Esophagus muscularis mucosa (tissue), 3 donors: ENCODE data around the gene HOXB7.

Experiments used
- POLR2A ChIP-seq: fragments of 450-650 bp; IDR thresholded peaks from one replicate; pipeline ENCODE4 v1.6.1; 2017; ENCODE audit warnings: antibody characterized with exemption, moderate library complexity, mild to moderate bottlenecking, low read depth
- POLR2AphosphoS5 ChIP-seq, 2 donors: sonication (generic); formaldehyde crosslinking; IDR thresholded peaks; one replicate each; pipeline ENCODE4 v1.6.1; 2017; ENCODE audit warnings: antibody characterized with exemption in 2 of 2
- TF ChIP-seq, protein P1 (sequence below), 3 experiments: fragments of 200-600 bp in 2 of 3; fragments of 450-650 bp in 1 of 3; sonication (generic) in 2 of 3; IDR thresholded peaks; one replicate each; pipeline ENCODE4 v1.5.1; 2017 to 2019; ENCODE audit warnings: antibody characterized with exemption in 3 of 3, mild to moderate bottlenecking in 2 of 3, moderate library complexity in 1 of 3

DNA sequence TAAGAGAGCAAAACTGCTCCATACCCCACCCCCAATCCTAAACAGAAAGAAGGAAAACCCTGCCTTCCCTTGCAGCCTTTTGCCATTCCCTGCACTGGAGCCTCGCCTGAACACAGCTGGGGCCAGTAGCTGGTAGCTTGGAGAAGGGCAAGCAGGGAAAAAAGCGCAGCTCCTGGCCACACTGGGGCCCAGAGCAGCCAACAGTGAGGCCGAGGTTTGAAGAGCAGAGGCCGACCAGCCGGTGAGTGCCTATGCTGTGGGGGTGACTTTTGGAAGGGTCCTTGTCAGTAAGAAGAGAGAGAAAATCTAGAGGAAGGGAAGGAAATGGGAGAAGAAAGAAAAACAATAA, 18.6 kb upstream of the HOXB7 start:
- TF ChIP-seq, protein P1, sequence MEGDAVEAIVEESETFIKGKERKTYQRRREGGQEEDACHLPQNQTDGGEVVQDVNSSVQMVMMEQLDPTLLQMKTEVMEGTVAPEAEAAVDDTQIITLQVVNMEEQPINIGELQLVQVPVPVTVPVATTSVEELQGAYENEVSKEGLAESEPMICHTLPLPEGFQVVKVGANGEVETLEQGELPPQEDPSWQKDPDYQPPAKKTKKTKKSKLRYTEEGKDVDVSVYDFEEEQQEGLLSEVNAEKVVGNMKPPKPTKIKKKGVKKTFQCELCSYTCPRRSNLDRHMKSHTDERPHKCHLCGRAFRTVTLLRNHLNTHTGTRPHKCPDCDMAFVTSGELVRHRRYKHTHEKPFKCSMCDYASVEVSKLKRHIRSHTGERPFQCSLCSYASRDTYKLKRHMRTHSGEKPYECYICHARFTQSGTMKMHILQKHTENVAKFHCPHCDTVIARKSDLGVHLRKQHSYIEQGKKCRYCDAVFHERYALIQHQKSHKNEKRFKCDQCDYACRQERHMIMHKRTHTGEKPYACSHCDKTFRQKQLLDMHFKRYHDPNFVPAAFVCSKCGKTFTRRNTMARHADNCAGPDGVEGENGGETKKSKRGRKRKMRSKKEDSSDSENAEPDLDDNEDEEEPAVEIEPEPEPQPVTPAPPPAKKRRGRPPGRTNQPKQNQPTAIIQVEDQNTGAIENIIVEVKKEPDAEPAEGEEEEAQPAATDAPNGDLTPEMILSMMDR (IDR thresholded peaks at IDR 0.05), result no peak
- TF ChIP-seq POLR2A (no peak), POLR2AphosphoS5 (IDR thresholded peaks at IDR 0.05) (no peak)
